ENCODE measurements around the gene MAML3. TPM values are rescaled to one million over a fixed set of nuclear protein-coding genes. Genes with fewer than 3 reads are reported as not detected.

Gene MAML3
- total RNA-seq, 1 experiment from 2014 or later, result 0.89 TPM

DNA sequence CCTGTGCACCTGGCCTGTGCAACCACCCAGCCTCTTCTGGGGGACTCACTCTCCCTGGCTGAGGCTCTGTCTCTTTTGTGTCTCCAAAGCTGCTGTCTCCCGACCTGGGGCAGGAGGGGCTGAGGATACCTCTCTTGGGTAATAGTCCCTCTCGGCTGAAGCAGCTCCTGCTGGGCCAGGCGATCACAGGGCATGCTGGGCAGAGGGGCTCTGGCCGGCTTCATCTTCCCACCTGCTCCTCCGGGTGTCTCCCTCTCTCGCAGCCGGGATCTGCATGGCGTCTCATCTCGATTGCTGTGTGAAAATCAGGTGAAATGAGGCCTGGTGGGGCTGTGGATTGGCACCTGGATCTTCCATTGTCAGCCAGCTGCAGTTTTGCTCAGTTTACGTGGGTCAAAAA is 435.2 kb downstream of the MAML3 start:
- TF ChIP-seq, protein P1, sequence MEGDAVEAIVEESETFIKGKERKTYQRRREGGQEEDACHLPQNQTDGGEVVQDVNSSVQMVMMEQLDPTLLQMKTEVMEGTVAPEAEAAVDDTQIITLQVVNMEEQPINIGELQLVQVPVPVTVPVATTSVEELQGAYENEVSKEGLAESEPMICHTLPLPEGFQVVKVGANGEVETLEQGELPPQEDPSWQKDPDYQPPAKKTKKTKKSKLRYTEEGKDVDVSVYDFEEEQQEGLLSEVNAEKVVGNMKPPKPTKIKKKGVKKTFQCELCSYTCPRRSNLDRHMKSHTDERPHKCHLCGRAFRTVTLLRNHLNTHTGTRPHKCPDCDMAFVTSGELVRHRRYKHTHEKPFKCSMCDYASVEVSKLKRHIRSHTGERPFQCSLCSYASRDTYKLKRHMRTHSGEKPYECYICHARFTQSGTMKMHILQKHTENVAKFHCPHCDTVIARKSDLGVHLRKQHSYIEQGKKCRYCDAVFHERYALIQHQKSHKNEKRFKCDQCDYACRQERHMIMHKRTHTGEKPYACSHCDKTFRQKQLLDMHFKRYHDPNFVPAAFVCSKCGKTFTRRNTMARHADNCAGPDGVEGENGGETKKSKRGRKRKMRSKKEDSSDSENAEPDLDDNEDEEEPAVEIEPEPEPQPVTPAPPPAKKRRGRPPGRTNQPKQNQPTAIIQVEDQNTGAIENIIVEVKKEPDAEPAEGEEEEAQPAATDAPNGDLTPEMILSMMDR (IDR thresholded peaks at IDR 0.05; ENCODE audit: unreplicated experiment), result no peak
- no peak overlapping the region for H3K4me3 Mint-ChIP-seq (ENCODE audit: unreplicated experiment)
- ChIA-PET POLR2A (interaction anchor here (0.6 kb wide), 1 partner anchor 16 kb away, joined by 3 read pairs; no protein-coding TSS in a partner anchor), CTCF (interaction anchor here (1.2 kb wide), 1 partner anchor 62 kb away, joined by 5 read pairs; no protein-coding TSS in a partner anchor)
- H3K4me1 Mint-ChIP-seq (ENCODE audit: insufficient read depth, unreplicated experiment), result no peaks in the 10 kb centered on the region
- DNase-seq (ENCODE audit: unreplicated experiment), result no peak
- H3K27ac Mint-ChIP-seq (ENCODE audit: low read depth, unreplicated experiment), result no peak overlapping the region
- no TSS peak for BruUV-seq (replicated peaks)
- H3K9me3 Mint-ChIP-seq (ENCODE audit: unreplicated experiment), result no peaks in the 10 kb centered on the region
- intact Hi-C loops (cut with micrococcal nuclease), result no loop called here
- no peaks in the 10 kb centered on the region for H3K27me3 Mint-ChIP-seq (ENCODE audit: insufficient read depth, unreplicated experiment)
- peaks cover 22% of the 10 kb centered on the region for H3K36me3 Mint-ChIP-seq (ENCODE audit: insufficient read depth, unreplicated experiment)

DNA sequence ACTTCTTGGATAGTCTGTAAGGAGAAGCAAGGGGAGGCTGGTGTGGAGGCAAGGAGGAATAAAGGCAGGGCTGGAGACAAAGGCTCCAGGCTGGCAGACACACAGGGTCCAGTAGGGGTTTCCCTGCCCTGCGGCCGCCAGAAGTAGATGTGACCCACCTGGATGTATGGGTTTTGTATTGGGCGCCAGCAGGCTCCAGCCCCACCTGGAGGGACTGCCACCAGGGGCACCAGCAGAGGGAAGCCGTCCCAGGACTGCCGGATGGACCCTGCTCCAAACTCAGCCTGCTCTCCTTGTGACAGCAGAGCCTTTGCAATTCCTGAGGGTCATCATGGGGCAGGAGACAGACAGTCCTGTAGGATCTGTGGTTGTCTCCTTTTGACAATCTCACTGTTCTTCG is 435.6 kb downstream of the MAML3 start:
- Mint-ChIP-seq H3K9me3 (ENCODE audit: unreplicated experiment) (no peaks in the 10 kb centered on the region), H3K4me3 (ENCODE audit: unreplicated experiment) (no peak overlapping the region), H3K27ac (ENCODE audit: low read depth, unreplicated experiment) (no peak overlapping the region), H3K36me3 (ENCODE audit: insufficient read depth, unreplicated experiment) (peaks cover 22% of the 10 kb centered on the region), H3K4me1 (ENCODE audit: insufficient read depth, unreplicated experiment) (no peaks in the 10 kb centered on the region), H3K27me3 (ENCODE audit: insufficient read depth, unreplicated experiment) (no peaks in the 10 kb centered on the region)
- TF ChIP-seq, protein P1 (IDR thresholded peaks at IDR 0.05; ENCODE audit: unreplicated experiment), result no peak
- intact Hi-C loops (cut with micrococcal nuclease), result no loop called here
- POLR2A ChIA-PET, result no interaction called here
- CTCF ChIA-PET, result interaction anchor here (1.2 kb wide), 1 partner anchor 61 kb away, joined by 5 read pairs; no protein-coding TSS in a partner anchor
- BruUV-seq (replicated peaks), result no TSS peak
- DNase-seq (ENCODE audit: unreplicated experiment), result no peak

DNA sequence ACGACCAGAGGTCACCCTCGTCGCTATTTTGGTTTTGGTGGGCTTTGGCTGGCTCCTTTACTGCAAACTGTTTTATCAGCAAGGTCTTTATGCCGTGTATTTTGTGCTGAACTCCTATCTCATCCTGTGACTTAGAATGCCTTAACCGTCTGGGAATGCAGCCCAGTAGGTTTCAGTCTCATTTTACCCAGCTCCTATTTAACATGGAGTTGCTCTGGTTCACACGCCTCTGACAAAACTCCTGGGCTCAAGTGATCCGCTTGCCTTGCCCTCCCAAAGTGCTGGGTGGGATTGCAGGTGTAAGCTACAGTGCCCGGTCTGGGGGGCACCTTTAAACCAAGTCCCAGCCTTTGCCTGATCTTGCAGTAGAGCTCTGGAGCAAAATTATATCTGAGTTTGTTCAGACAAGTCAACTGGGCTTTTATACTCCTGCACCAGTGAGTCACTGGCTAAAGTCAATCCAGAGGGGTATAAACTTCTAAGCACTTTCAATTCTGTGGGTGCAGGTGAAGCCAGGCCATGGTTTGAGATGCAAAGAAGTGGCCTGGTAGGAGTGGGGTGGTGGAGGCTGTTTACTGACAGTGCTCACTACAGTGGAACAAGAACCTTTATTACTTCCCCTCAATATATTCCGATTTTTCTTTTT is 438.1 kb downstream of the MAML3 start:
- ChIA-PET POLR2A (no interaction called here), CTCF (no interaction called here)
- Mint-ChIP-seq H3K36me3 (ENCODE audit: insufficient read depth, unreplicated experiment) (peaks cover 22% of the 10 kb centered on the region), H3K27me3 (ENCODE audit: insufficient read depth, unreplicated experiment) (no peaks in the 10 kb centered on the region), H3K4me3 (ENCODE audit: unreplicated experiment) (no peak overlapping the region), H3K9me3 (ENCODE audit: unreplicated experiment) (no peaks in the 10 kb centered on the region), H3K27ac (ENCODE audit: low read depth, unreplicated experiment) (no peak overlapping the region), H3K4me1 (ENCODE audit: insufficient read depth, unreplicated experiment) (no peaks in the 10 kb centered on the region)
- DNase-seq (ENCODE audit: unreplicated experiment), result no peak
- TF ChIP-seq, protein P1 (IDR thresholded peaks at IDR 0.05; ENCODE audit: unreplicated experiment), result no peak
- BruUV-seq (replicated peaks), result no TSS peak
- intact Hi-C loops (cut with micrococcal nuclease), result no loop called here

DNA sequence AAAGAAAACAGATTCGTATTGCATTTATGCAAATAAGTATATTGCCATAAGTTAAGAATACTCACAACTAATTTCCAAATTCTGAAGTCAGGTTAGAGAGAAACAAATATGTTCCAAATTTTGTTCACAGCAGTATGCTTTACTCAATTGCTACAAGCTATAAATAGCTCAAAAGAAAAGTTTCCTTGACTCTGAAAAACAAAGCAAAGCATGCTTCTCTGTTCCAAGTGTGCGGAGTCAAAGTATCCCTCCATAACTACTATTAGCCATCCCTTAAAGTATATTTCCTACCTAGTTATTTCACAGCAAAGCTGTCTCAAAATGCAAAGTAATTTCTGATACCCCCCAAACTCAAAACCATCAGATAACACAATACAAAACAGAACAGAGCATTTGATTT is 441.1 kb downstream of the MAML3 start:
- POLR2A ChIA-PET, result no interaction called here
- Mint-ChIP-seq H3K27ac (ENCODE audit: low read depth, unreplicated experiment) (no peak overlapping the region), H3K9me3 (ENCODE audit: unreplicated experiment) (no peaks in the 10 kb centered on the region), H3K36me3 (ENCODE audit: insufficient read depth, unreplicated experiment) (peaks cover 26% of the 10 kb centered on the region), H3K4me3 (ENCODE audit: unreplicated experiment) (no peak overlapping the region), H3K4me1 (ENCODE audit: insufficient read depth, unreplicated experiment) (no peaks in the 10 kb centered on the region), H3K27me3 (ENCODE audit: insufficient read depth, unreplicated experiment) (no peaks in the 10 kb centered on the region)
- TF ChIP-seq, protein P1 (IDR thresholded peaks at IDR 0.05; ENCODE audit: unreplicated experiment), result no peak
- DNase-seq (ENCODE audit: unreplicated experiment), result no peak
- CTCF ChIA-PET, result interaction anchor here (1.0 kb wide), 1 partner anchor 58 kb away, joined by 4 read pairs; no protein-coding TSS in a partner anchor
- BruUV-seq (replicated peaks), result no TSS peak
- intact Hi-C loops (cut with micrococcal nuclease), result no loop called here
